H1 (cell line): ENCODE data around the gene PTPRG. TPM values are rescaled to one million over a fixed set of nuclear protein-coding genes. Genes with fewer than 3 reads are reported as not detected.

Source experiments
- CTCF ChIA-PET: fragments of 300-600 bp; sonication (Branson Sonifier 250); formaldehyde crosslinking; loops from one replicate; lab custom pipeline; 2021; ENCODE audit not compliant: partially characterized antibody; lab: Charles Lee
- POLR2A ChIA-PET: fragments of 300-600 bp; sonication (Branson Sonifier 250); formaldehyde crosslinking; loops from one replicate; lab custom pipeline; 2021; ENCODE audit warnings: inconsistent platforms; ENCODE audit not compliant: partially characterized antibody; lab: Charles Lee
- DNase-seq, 2 experiments: peaks; one replicate each; pipeline versions ENCODE4 v3.0.0 to v3.0.0-alpha.2; 2010 to 2022; ENCODE audit warnings: low spot score in 2 of 2, low read depth in 1 of 2, mixed read lengths in 1 of 2
- FAIRE-seq: peaks from 2 replicates; lab custom pipeline; 2011; peaks lifted over from hg19 to GRCh38; lab: Jason Lieb, UNC
- H2AFZ ChIP-seq: 2 replicates; pipeline ENCODE4 v1.8.1; 2012; ENCODE audit warnings: low read length, inconsistent platforms
- H2AK5ac ChIP-seq: 2 replicates; pipeline ENCODE4 v1.6.1; 2013; ENCODE audit warnings: low read depth, low read length
- H2BK120ac ChIP-seq: replicated peaks from 2 replicates; pipeline ENCODE3; 2013; ENCODE audit warnings: low read depth, low read length, inconsistent platforms
- H2BK12ac ChIP-seq: 2 replicates; pipeline ENCODE4 v1.6.1; 2013; ENCODE audit warnings: low read depth, low read length
- H2BK15ac ChIP-seq: 2 replicates; pipeline ENCODE4 v1.6.1; 2013; ENCODE audit warnings: low read length
- H2BK20ac ChIP-seq: 2 replicates; pipeline ENCODE4 v1.6.1; 2013; ENCODE audit warnings: low read length
- H2BK5ac ChIP-seq: 2 replicates; pipeline ENCODE4 v1.6.1; 2013; ENCODE audit warnings: low read depth, low read length
- H3K14ac ChIP-seq: 2 replicates; pipeline ENCODE4 v1.6.1; 2013; ENCODE audit warnings: inconsistent platforms; ENCODE audit not compliant: insufficient read length
- H3K18ac ChIP-seq: 2 replicates; pipeline ENCODE4 v1.6.1; 2013; ENCODE audit warnings: low read length; ENCODE audit errors: extremely low read depth
- H3K23ac ChIP-seq: 2 replicates; pipeline ENCODE4 v1.6.1; 2013; ENCODE audit warnings: inconsistent platforms; ENCODE audit not compliant: insufficient read length
- H3K23me2 ChIP-seq: 2 replicates; pipeline ENCODE4 v1.6.1; 2013; ENCODE audit warnings: low read depth, low read length
- H3K27ac ChIP-seq: 2 replicates; pipeline ENCODE4 v1.6.1; 2011; ENCODE audit warnings: low read depth, low read length, inconsistent platforms
- H3K27me3 ChIP-seq, 4 experiments: replicated peaks in 1 of 4; 1 replicate in 1 of 4; 2 replicates in 3 of 4; pipeline versions ENCODE4 v1.6.1 to v1.8.1; 2011 to 2013; ENCODE audit warnings: low read length in 3 of 4, mild to moderate bottlenecking in 3 of 4, inconsistent platforms in 2 of 4, mixed read lengths in 2 of 4, moderate library complexity in 1 of 4; ENCODE audit not compliant: control insufficient read depth in 3 of 4, insufficient read depth in 3 of 4; ENCODE audit errors: extremely low read depth in 1 of 4
- H3K36me3 ChIP-seq, 4 experiments: 2 replicates each; pipeline versions ENCODE4 v1.6.1 to v1.8.1; 2011 to 2013; ENCODE audit warnings: mild to moderate bottlenecking in 4 of 4, low read length in 3 of 4, moderate library complexity in 2 of 4, control low read depth in 1 of 4, inconsistent platforms in 1 of 4; ENCODE audit not compliant: insufficient read depth in 4 of 4, control insufficient read depth in 2 of 4
- H3K4ac ChIP-seq: replicated peaks from 2 replicates; pipeline ENCODE3; 2013; ENCODE audit warnings: low read length, low read depth, mixed read lengths, inconsistent platforms; ENCODE audit not compliant: insufficient read length
- H3K4me1 ChIP-seq, 4 experiments: replicated peaks in 1 of 4; 1 replicate in 1 of 4; 2 replicates in 3 of 4; pipeline versions ENCODE4 v1.6.1 to v1.8.1; 2011 to 2013; ENCODE audit warnings: low read length in 3 of 4, inconsistent platforms in 2 of 4, mixed read lengths in 1 of 4; ENCODE audit not compliant: insufficient read depth in 4 of 4, control insufficient read depth in 3 of 4
- H3K4me2 ChIP-seq, 2 experiments: 2 replicates each; pipeline versions ENCODE4 v1.6.1 to v1.8.1; 2011 to 2013; ENCODE audit warnings: low read depth in 2 of 2, low read length in 2 of 2, control low read depth in 1 of 2, inconsistent platforms in 1 of 2, mild to moderate bottlenecking in 1 of 2; ENCODE audit not compliant: insufficient read depth in 1 of 2
- H3K4me3 ChIP-seq, 4 experiments: fragments of 200-600, 300-600 bp in 1 of 4; sonication (generic), shearing (Covaris generic), sonication (Bioruptor Twin) in 1 of 4; 2 replicates each; pipeline versions ENCODE4 v1.5.1 to v1.8.1; 2011 to 2016; ENCODE audit warnings: low read length in 4 of 4, low read depth in 3 of 4, control low read depth in 2 of 4, inconsistent platforms in 2 of 4, mild to moderate bottlenecking in 2 of 4, mixed read lengths in 1 of 4, moderate library complexity in 1 of 4; ENCODE audit not compliant: insufficient read depth in 2 of 4; ENCODE audit errors: extremely low read depth in 1 of 4
- H3K56ac ChIP-seq: replicated peaks from 2 replicates; pipeline ENCODE3; 2013; ENCODE audit warnings: low read depth, mild to moderate bottlenecking, mixed read lengths, low read length, inconsistent platforms; ENCODE audit not compliant: insufficient read length
- H3K79me1 ChIP-seq: 2 replicates; pipeline ENCODE4 v1.6.1; 2013; ENCODE audit warnings: low read depth, low read length, control low read depth
- H3K79me2 ChIP-seq, 2 experiments: 2 replicates each; pipeline versions ENCODE4 v1.6.1 to v1.8.1; 2012 to 2013; ENCODE audit warnings: low read length in 2 of 2, mild to moderate bottlenecking in 2 of 2, inconsistent platforms in 1 of 2; ENCODE audit not compliant: insufficient read depth in 2 of 2, control insufficient read depth in 1 of 2
- H3K9ac ChIP-seq, 4 experiments: replicated peaks in 1 of 4; 1 replicate in 1 of 4; 2 replicates in 3 of 4; pipeline versions ENCODE4 v1.6.1 to v1.8.1; 2011 to 2013; ENCODE audit warnings: low read depth in 3 of 4, low read length in 3 of 4, control low read depth in 2 of 4, mild to moderate bottlenecking in 2 of 4, moderate library complexity in 2 of 4, inconsistent platforms in 1 of 4; ENCODE audit errors: extremely low read depth in 1 of 4
- H3K9me3 ChIP-seq, 2 experiments: 2 replicates each; pipeline versions ENCODE4 v1.6.1 to v1.8.1; 2012 to 2013; ENCODE audit warnings: mild to moderate bottlenecking in 2 of 2, moderate library complexity in 2 of 2, control low read depth in 1 of 2, inconsistent platforms in 1 of 2, low read depth in 1 of 2, low read length in 1 of 2, mixed read lengths in 1 of 2; ENCODE audit not compliant: insufficient read depth in 2 of 2
- H4K20me1 ChIP-seq, 2 experiments: replicated peaks in 1 of 2; 2 replicates each; pipeline versions ENCODE3 to v1.8.1; 2011 to 2013; ENCODE audit warnings: inconsistent platforms in 2 of 2, low read length in 2 of 2, mild to moderate bottlenecking in 1 of 2; ENCODE audit not compliant: insufficient read depth in 2 of 2, control insufficient read depth in 1 of 2
- H4K5ac ChIP-seq: 2 replicates; pipeline ENCODE4 v1.6.1; 2013; ENCODE audit warnings: low read length, low read depth, mixed read lengths, inconsistent platforms; ENCODE audit not compliant: insufficient read length
- H4K8ac ChIP-seq: 2 replicates; pipeline ENCODE4 v1.8.0; 2013; ENCODE audit warnings: mild to moderate bottlenecking, moderate library complexity, low read length, inconsistent platforms; ENCODE audit not compliant: insufficient read depth; ENCODE audit errors: extremely low read depth
- H4K91ac ChIP-seq: replicated peaks from 2 replicates; pipeline ENCODE3; 2013; ENCODE audit warnings: low read length, mixed read lengths, inconsistent platforms; ENCODE audit not compliant: insufficient read length
- BACH1 ChIP-seq: IDR thresholded peaks from 2 replicates; pipeline ENCODE4 v1.6.1; 2012; ENCODE audit warnings: low read length, improper control_type of control experiment
- BRCA1 ChIP-seq: IDR thresholded peaks from 2 replicates; pipeline ENCODE4 v1.6.1; 2012; ENCODE audit warnings: low read depth, low read length, improper control_type of control experiment
- CHD2 ChIP-seq: IDR thresholded peaks from 2 replicates; pipeline ENCODE4 v1.6.1; 2012; ENCODE audit warnings: low read length, improper control_type of control experiment
- EZH2 ChIP-seq: fragments of 200-600 bp; sonication (generic); IDR thresholded peaks from 2 replicates; pipeline ENCODE4 v1.7.1; 2012; ENCODE audit warnings: low read depth, mild to moderate bottlenecking, moderate library complexity, low read length, inconsistent platforms; ENCODE audit not compliant: severe bottlenecking
- GABPA ChIP-seq: IDR thresholded peaks from 2 replicates; pipeline ENCODE4 v1.6.1; 2011; ENCODE audit warnings: mild to moderate bottlenecking, low read length, moderate library complexity, borderline replicate concordance; ENCODE audit not compliant: insufficient read depth
- HDAC6 ChIP-seq: IDR thresholded peaks from one replicate; pipeline ENCODE4 v1.7.1; 2012; ENCODE audit warnings: low read depth, mild to moderate bottlenecking, inconsistent platforms, low read length, moderate library complexity
- MAFK ChIP-seq: IDR thresholded peaks from 2 replicates; pipeline ENCODE4 v1.6.1; 2012; ENCODE audit warnings: low read depth, mild to moderate bottlenecking, improper control_type of control experiment, low read length
- NANOG ChIP-seq: IDR thresholded peaks from 2 replicates; pipeline ENCODE4 v1.6.1; 2011; ENCODE audit warnings: low read length, low read depth, mild to moderate bottlenecking, inconsistent platforms; ENCODE audit not compliant: insufficient read depth, poor library complexity, severe bottlenecking
- RFX5 ChIP-seq: IDR thresholded peaks from 2 replicates; pipeline ENCODE4 v1.6.1; 2011; ENCODE audit warnings: low read depth, low read length, improper control_type of control experiment, borderline replicate concordance
- RXRA ChIP-seq: IDR thresholded peaks from 2 replicates; pipeline ENCODE4 v1.6.1; 2011; ENCODE audit warnings: low read depth, mild to moderate bottlenecking, low read length, moderate library complexity; ENCODE audit not compliant: insufficient read depth
- WGBS, 2 experiments: shearing (Covaris generic) in 1 of 2; methylation state at CpG; one replicate each; pipeline versions ENCODE4 v1.1.6 to v1.1.7; 2013 to 2015; ENCODE audit warnings: low lambda C conversion rate in 2 of 2, mixed read lengths in 2 of 2, inconsistent platforms in 1 of 2, low coverage in 1 of 2, missing lambda C conversion rate in 1 of 2; ENCODE audit not compliant: insufficient replicate concordance in 2 of 2, insufficient coverage in 1 of 2, insufficient read length in 1 of 2; ENCODE audit errors: extremely low coverage in 1 of 2, missing lambda C conversion rate in 1 of 2; 5-methylcytosine and 5-hydroxymethylcytosine counted together
- polyA plus RNA-seq, 7 experiments: library from polyadenylated mRNA; depleted of rRNA in 3 of 7; stranded (reverse) in 5 of 7; unstranded in 2 of 7; fragments of >200 nt in 5 of 7; fragments of 200-250 nt in 2 of 7; gene quantifications; 1 replicate in 5 of 7; 2 replicates in 1 of 7; 4 replicates in 1 of 7; pipeline versions ENCODE4 v1.2.1 to v1.2.3, GENCODE V29; 2011 to 2013; ENCODE audit warnings: missing spikeins in 2 of 7, mixed read lengths in 2 of 7
- total RNA-seq: library from RNA; stranded (reverse); fragmentation: NEBNext Ultra II Directional; extraction: Animal tissue kit (Norgen Biotek cat#: 25700); gene quantifications from 2 replicates; pipeline ENCODE4 v1.2.1, GENCODE V29; 2021
- TF ChIP-seq, protein P1 (sequence below): IDR thresholded peaks from 2 replicates; pipeline ENCODE4 v1.6.1; 2012; ENCODE audit warnings: inconsistent platforms
- TF ChIP-seq, protein P2 (sequence below): IDR thresholded peaks from 2 replicates; pipeline ENCODE4 v1.6.1; 2012; ENCODE audit warnings: low read length, inconsistent platforms

Gene PTPRG
- total and polyA plus RNA-seq, 2 of the 8 experiments (the other 6 are each of a cell fraction or from before 2014, with no cell fraction given), result 23.3 to 96.2 TPM

- no peak overlapping the region for H2BK15ac ChIP-seq
- FAIRE-seq (no peak), DNase-seq (no peak)
- H3K27ac ChIP-seq, result no peak overlapping the region
- POLR2A ChIA-PET, result no interaction called here
- H2BK120ac ChIP-seq, result no peak overlapping the region
- H3K27me3 ChIP-seq, result no peaks in the 10 kb centered on the region
- no peak overlapping the region for H3K14ac ChIP-seq
- H3K18ac ChIP-seq, result no peak overlapping the region
- no peaks in the 10 kb centered on the region for H3K9me3 ChIP-seq
- peaks cover 10% of the 10 kb centered on the region for H3K79me1 ChIP-seq
- no peak overlapping the region for H3K4me3 ChIP-seq
- no peak overlapping the region for H2AFZ ChIP-seq
- no peak overlapping the region for H3K9ac ChIP-seq
- peaks cover 7 to 88% of the 10 kb centered on the region in 2 experiments; a peak in 3 of 4 replicates for H3K79me2 ChIP-seq
- H2BK12ac ChIP-seq, result no peak overlapping the region
- no peak overlapping the region for H3K23ac ChIP-seq
- H4K91ac ChIP-seq, result no peak overlapping the region
- no peak overlapping the region for H2BK20ac ChIP-seq
- WGBS, 2 experiments, result 77% methylated on average over 7 of the region's 7 CpGs; no CpG with 5 or more reads in 1 of the 2 experiments
- H3K36me3 ChIP-seq, result no peaks in the 10 kb centered on the region
- H4K5ac ChIP-seq, result no peak overlapping the region
- no peak overlapping the region for H2AK5ac ChIP-seq
- H3K4me2 ChIP-seq, result no peak overlapping the region
- H3K4ac ChIP-seq, result no peak overlapping the region
- no peak overlapping the region for H4K8ac ChIP-seq
- no peak overlapping the region for H3K56ac ChIP-seq
- H4K20me1 ChIP-seq, result peaks cover 3 to 5% of the 10 kb centered on the region in 2 experiments
- H3K4me1 ChIP-seq, result peaks cover 0 to 8% (median 4%) of the 10 kb centered on the region in 4 experiments; a peak in 3 of 7 replicates
- H3K23me2 ChIP-seq, result no peaks in the 10 kb centered on the region
- no peak overlapping the region for H2BK5ac ChIP-seq
- CTCF ChIA-PET, result no interaction called here
- TF ChIP-seq HDAC6, result no peak
- TF ChIP-seq MAFK, result no peak
- no peak for TF ChIP-seq BRCA1
- no peak for TF ChIP-seq RXRA
- TF ChIP-seq, protein P1, sequence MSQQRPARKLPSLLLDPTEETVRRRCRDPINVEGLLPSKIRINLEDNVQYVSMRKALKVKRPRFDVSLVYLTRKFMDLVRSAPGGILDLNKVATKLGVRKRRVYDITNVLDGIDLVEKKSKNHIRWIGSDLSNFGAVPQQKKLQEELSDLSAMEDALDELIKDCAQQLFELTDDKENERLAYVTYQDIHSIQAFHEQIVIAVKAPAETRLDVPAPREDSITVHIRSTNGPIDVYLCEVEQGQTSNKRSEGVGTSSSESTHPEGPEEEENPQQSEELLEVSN, result no peak
- TF ChIP-seq, protein P2, sequence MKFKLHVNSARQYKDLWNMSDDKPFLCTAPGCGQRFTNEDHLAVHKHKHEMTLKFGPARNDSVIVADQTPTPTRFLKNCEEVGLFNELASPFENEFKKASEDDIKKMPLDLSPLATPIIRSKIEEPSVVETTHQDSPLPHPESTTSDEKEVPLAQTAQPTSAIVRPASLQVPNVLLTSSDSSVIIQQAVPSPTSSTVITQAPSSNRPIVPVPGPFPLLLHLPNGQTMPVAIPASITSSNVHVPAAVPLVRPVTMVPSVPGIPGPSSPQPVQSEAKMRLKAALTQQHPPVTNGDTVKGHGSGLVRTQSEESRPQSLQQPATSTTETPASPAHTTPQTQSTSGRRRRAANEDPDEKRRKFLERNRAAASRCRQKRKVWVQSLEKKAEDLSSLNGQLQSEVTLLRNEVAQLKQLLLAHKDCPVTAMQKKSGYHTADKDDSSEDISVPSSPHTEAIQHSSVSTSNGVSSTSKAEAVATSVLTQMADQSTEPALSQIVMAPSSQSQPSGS, result no peak
- TF ChIP-seq GABPA, result no peak
- TF ChIP-seq EZH2, result no peak
- TF ChIP-seq NANOG, result no peak
- TF ChIP-seq BACH1, result no peak
- no peak for TF ChIP-seq RFX5
- TF ChIP-seq CHD2, result no peak
Measured at GRCh38 chr3:61742006-61742405, 180.6 kb downstream of the PTPRG start.
